Measurements from ENCODE around the gene GDPGP1.
A peak's percentile ranks its signal among the peaks of the same experiment; 100 is the strongest.
"Not testable (repeated sequence)": the region's sequence is repeated elsewhere in the genome, so short reads cannot be mapped to it uniquely, and the experiment has no call there.

GDPGP1 gene

DNA sequence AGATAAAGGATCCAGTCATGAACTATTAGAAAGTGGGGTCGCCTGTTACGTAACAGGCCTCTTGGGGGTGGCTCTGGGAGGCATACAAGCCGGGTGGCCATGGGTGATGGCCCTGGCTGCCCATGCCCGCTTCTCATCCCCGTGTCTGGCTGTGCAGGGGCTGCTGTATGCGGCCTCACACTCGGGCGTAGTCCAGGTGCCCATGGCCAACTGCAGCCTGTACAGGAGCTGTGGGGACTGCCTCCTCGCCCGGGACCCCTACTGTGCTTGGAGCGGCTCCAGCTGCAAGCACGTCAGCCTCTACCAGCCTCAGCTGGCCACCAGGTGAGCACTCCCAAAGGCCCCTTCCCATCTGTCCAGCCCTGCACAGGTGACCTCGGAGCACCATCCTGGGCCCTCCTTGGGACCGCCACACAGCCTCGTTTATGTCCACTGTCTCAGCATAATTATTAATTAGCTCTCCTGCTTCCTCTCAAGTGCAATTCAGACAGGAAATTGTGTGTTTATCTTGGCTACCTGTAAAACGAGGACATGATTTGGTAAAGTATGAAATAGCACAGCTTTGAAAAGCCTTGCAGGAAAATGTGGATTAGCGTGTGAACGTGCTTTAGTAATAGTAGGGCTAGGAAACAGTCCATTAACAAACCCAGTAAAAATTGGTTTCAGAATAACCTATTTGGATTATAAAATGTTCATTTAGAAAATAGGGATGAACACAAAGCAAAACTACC lies 8.3 kb upstream of the GDPGP1 start:
- DNase-seq (ENCODE audit: low spot score) = no peak

DNA sequence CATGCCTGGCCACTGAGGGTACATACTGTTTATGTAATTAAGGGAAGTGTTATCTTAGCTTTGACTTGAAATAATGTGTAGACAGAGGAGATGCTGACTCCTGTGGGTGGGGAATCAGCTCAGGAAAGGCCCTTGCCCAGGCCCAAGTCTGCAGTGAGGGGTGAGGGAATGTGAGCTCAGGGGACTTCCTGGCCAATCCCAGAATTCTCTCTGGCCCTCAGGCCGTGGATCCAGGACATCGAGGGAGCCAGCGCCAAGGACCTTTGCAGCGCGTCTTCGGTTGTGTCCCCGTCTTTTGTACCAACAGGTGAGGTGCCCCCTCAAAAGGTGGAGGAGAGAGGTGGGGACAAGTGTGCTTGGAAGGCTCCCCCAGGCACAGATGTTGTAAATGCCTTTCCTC lies 6.7 kb upstream of the GDPGP1 start:
- no peak for DNase-seq (ENCODE audit: low spot score)

- DNase-seq (ENCODE audit: low spot score) = no peak
These were observed 5.9 kb upstream of the GDPGP1 start for GRCh38 chr15:90227816-90228772.

- no peak for DNase-seq (ENCODE audit: low spot score)
These were observed 5.0 kb upstream of the GDPGP1 start for GRCh38 chr15:90228960-90229359.

DNA sequence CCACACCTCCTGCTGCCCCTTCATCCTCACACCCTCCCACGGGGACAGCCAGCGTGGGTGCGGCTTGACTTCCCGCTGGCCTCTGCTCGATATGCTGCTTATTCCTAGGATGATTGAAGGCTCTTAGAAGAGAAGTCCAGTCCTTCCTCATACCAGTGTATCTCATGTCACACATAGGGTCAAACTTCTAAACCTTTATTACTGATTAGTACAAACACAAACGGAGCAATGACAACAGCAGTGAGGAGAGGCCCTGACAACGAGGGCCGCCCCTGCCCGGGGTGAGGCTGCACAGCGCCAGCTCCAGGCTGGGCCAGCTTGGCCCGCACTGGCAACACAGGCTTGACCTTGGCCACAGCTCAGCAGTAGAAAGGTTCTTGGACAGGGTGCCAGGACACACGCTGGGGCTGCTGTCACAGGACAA lies 3.9 kb upstream of the GDPGP1 start:
- peak; percentile 42 for DNase-seq (ENCODE audit: low spot score)

DNA sequence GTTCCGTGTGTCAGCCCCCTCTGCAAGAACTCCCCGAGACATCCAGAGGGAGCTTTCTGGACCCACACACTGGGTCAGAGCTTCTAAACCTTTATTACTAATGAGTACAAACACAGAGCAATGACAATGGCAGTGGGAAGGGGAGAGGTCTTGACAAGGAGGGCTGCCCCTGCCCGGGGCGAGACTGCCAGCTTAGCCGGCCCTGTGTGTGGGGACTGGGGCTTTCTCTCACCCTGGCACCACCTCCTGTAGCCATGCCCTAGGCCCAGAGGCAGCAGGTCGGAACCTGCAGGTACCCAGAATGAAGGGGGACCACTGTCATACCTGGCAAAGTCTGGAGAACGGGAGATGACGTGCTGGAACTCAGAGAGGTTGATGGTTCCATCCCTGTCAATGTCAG lies 3.4 kb upstream of the GDPGP1 start:
- DNase-seq (ENCODE audit: low spot score) = no peak

- DNase-seq (ENCODE audit: low spot score) = no peak
These were observed 2.7 kb upstream of the GDPGP1 start for GRCh38 chr15:90231028-90232017.

DNA sequence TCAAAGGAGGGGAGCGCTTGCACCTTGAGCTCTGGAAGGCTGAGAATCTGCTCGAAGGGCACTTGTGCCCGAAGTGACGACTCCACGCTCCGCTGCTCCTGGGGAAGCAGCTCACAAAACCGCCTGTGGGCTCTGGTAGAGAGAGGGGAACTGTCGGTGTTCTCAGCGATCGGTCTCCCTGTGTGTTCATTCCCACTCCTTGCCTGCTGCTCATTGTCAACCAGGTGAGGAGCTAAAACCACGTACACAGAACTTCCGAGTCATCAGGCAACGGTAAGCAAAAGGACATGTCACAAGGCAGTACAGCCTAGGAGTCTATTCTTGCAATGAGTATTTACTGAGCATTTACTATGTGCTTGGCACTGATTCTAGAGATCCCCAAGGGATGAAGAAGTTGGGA lies 1.8 kb upstream of the GDPGP1 start:
- DNase-seq (ENCODE audit: low spot score) = no peak

DNA sequence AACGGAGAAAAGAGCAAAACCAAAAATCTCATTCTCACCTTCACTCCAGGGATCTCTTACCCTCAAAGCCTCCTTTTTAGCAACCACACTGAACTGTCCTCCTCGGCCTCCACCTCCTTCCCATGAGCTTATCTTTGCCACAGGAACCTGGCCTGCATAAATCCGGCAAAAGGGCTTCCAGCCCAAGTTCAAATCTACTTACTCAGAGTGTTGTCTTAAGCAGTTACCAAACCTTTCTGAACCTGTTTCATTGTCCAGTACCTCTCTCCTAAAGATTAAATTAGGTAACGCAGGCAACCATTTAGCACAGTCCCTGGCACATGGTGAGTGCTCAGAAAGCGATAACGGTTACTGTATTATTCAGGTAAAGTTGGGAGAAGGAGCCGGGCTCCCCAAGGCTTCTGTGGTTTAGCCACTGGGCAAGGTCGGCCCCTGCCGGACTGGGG lies 1.0 kb upstream of the GDPGP1 start:
- DNase-seq (ENCODE audit: low spot score) = no peak

DNA sequence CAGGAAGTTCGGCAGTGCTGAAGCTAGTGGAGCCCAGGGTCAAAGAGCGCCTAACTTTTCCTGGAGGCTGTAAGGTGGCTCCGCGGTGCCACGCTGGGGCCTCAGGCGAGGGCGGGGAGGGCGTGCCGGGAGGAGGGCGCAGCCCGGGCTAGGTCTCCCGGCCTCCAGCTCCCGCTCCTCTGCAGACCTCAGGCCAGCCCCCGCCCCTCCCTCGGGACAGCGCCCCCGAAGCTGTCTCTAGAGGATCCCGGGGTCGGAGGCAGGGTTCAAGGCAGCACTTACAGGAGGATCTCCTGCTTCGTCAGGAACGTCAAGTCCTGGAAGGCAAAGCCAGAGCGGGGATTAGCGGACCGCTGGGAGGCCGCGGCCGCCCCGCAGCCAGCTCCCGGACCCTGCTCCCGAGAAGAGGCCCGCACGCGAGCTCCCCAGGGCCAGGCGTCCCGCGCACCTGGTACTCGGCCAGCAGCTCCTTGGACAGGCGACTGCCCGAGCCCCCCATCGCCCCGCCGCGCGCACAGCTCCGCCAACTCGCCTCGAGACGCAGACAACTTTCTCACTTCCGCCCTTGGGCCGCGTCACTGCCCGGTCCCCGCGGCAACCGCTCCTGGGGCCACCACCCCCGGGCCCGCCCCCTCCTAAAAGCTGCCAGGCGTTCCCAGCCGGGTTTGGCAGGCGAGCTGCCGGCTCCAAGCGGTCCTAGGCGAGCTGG lies 468 bp upstream of the GDPGP1 start, which contains the start of gene CIB1:
Gene CIB1 (minus strand): TSS at position 555 of the 709 bp plus-strand sequence. CDS start 56 bp downstream, at position 499.
- peak; percentile 98 for DNase-seq (ENCODE audit: low spot score)

GRCh38 chr15:90239371-90239770 lies 5.4 kb downstream of the GDPGP1 start:
- DNase-seq (ENCODE audit: low spot score) = no peak

GRCh38 chr15:90240856-90241255 lies 6.8 kb downstream of the GDPGP1 start:
- DNase-seq (ENCODE audit: low spot score) = no peak

- DNase-seq (ENCODE audit: low spot score) = no peak
These were observed 7.6 kb downstream of the GDPGP1 start for GRCh38 chr15:90241343-90242192.

- DNase-seq (ENCODE audit: low spot score) = no peak
These were observed 10.1 kb downstream of the GDPGP1 start for GRCh38 chr15:90243943-90244639.

- no peak for DNase-seq (ENCODE audit: low spot score)
These were observed 14.8 kb downstream of the GDPGP1 start for GRCh38 chr15:90248789-90249202.

- DNase-seq (ENCODE audit: low spot score) = peak; percentile 76
These were observed 15.3 kb downstream of the GDPGP1 start, which contains the start of gene TTLL13 for GRCh38 chr15:90249203-90249863. TTLL13 (plus strand) TSS chr15:90249556; CDS start chr15:90250631, 1,075 bp downstream.

DNA sequence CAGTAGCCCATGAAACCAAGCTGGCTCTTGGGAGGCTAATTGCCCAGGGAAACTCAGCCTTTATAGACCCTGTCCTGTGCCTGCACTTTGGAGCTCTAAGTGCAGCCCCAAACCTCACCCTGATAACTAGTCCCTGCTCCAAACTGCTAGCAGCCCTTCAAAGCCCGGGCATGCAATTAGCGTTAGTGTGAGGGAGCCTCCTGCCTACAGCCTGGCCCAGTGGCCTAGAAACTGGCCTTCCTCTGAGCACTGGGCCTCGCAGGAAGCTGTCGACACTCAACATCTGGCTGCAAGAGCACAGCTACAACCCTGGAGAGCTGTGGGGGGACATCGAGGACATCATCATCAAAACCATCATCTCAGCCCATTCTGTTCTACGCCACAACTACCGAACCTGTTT lies 23.8 kb downstream of the GDPGP1 start:
- no peak for DNase-seq (ENCODE audit: low spot score)

GRCh38 chr15:90259524-90259923 lies 25.5 kb downstream of the GDPGP1 start:
- no peak for DNase-seq (ENCODE audit: low spot score)

DNA sequence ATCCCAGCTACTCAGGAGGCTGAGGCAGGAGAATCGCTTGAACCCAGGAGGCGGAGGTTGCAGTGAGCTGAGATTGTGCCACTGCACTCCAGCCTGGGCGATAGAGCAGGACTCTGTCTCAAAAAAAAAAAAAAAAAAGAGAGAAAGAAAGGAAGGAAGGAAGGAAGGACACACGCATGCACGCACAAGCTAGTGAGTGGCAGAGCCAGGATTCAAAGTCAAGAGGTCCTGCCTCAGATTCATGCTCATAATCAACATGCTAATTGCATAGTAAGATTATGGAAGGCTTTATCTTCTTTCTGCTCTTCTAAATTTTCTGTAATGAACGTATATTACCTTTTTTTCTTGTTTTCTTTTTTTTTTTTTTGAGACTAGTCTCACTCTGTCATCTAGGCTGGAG lies 26.7 kb downstream of the GDPGP1 start:
- DNase-seq (ENCODE audit: low spot score) = not testable (repeated sequence)
